PFSK-1 (cell line): ENCODE data around the gene RPS6KL1.

ENCODE experiments used
- SIN3A ChIP-seq: IDR thresholded peaks from 2 replicates; pipeline ENCODE4 v1.6.1; 2012; ENCODE audit warnings: mild to moderate bottlenecking, low read length, moderate library complexity, borderline replicate concordance; ENCODE audit not compliant: insufficient read depth
- TAF1 ChIP-seq: IDR thresholded peaks from 2 replicates; pipeline ENCODE4 v1.6.1; 2012; ENCODE audit warnings: low read length, control low read depth, borderline replicate concordance; ENCODE audit not compliant: insufficient read depth

GRCh38 chr14:74954947-74955228 is 31.8 kb upstream of the RPS6KL1 start:
- TF ChIP-seq SIN3A (no peak), TAF1 (no peak)
